ENCODE results near the gene GUF1. TPM values are rescaled to one million over a fixed set of nuclear protein-coding genes. Genes with fewer than 3 reads are reported as not detected.

The GUF1 gene
- total RNA-seq, 2 donors from 2014 or later: 34.5 to 51.4 TPM

DNA sequence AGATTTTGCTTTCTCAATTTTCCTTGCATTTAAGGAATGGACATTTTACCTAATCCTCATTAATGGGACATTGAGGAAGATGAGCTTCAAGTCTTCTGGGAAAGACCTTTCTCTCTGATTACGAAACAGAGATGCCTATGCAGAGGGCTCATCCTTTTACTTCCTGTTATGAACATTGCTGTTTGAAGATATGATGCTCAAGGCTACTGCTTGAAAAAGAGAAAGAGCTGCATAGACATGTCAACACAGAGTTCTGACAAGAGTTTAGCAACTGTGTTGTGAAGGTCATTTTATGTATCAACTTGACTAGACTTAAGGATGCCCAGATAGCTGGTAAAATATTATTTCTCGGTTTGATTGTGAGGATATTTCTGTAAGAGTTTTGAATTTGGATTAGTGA lies 62.0 kb downstream of the GUF1 start:
- ATAC-seq (no peak), DNase-seq (ENCODE audit: low spot score in 2 of 2) (no peak)
- H3K36me3 Mint-ChIP-seq: no peaks in the 10 kb centered on the region
- no peak overlapping the region for H3K27ac Mint-ChIP-seq
- no peaks in the 10 kb centered on the region for H3K9me3 Mint-ChIP-seq

Other genes starting within 250 kb of the GUF1 start
- not detected for gene KCTD8, start 229.6 kb upstream of the GUF1 start, total RNA-seq
- gene YIPF7, start 26.8 kb upstream of the GUF1 start, total RNA-seq: under 1 TPM in 1 of 2 donors, not detected in 1; 0.61 TPM
- 10 to 100 TPM; 14.9 to 30.7 TPM for gene GNPDA2, start 48.1 kb downstream of the GUF1 start, total RNA-seq